HEK293T (cell line): ENCODE results near the gene OR5V1.
"Not testable (repeated sequence)": the region's sequence is repeated elsewhere in the genome, so short reads cannot be mapped to it uniquely, and the experiment has no call there.

Source experiments
- CTCF ChIA-PET: fragments of 350-600 bp; formaldehyde crosslinking; extraction: SDS; loops from one replicate; lab custom pipeline; 2021; ENCODE audit warnings: antibody characterized with exemption, inconsistent platforms; lab: Yijun Ruan, JAX
- POLR2A ChIA-PET: fragments of 350-600 bp; formaldehyde crosslinking; extraction: SDS; loops from one replicate; lab custom pipeline; 2020; ENCODE audit warnings: antibody characterized with exemption, inconsistent platforms; lab: Yijun Ruan, JAX
- DNase-seq: peaks from one replicate; pipeline ENCODE4 v3.0.0; 2012; ENCODE audit warnings: mixed read lengths; ENCODE audit errors: extremely low spot score
- ARNT ChIP-seq: fragments of 450-650 bp; IDR thresholded peaks from 2 replicates; pipeline ENCODE4 v1.6.1; 2017; ENCODE audit warnings: mild to moderate bottlenecking
- BHLHE40 ChIP-seq: fragments of 450-650 bp; IDR thresholded peaks from 2 replicates; pipeline ENCODE4 v1.6.1; 2016; ENCODE audit warnings: mild to moderate bottlenecking, moderate library complexity, borderline replicate concordance
- CTBP1 ChIP-seq: fragments of 450-650 bp; IDR thresholded peaks from 2 replicates; pipeline ENCODE4 v1.6.1; 2016; ENCODE audit warnings: borderline replicate concordance
- ELF4 ChIP-seq: fragments of 450-650 bp; IDR thresholded peaks from 2 replicates; pipeline ENCODE4 v1.6.1; 2017; ENCODE audit warnings: antibody characterized with exemption
- FOXA1 ChIP-seq: fragments of 450-650 bp; IDR thresholded peaks from 2 replicates; pipeline ENCODE4 v1.6.1; 2016; ENCODE audit warnings: mild to moderate bottlenecking
- FOXK2 ChIP-seq: fragments of 450-650 bp; IDR thresholded peaks from 2 replicates; pipeline ENCODE4 v1.6.1; 2016; ENCODE audit warnings: mild to moderate bottlenecking
- FOXM1 ChIP-seq: fragments of 450-650 bp; IDR thresholded peaks from 2 replicates; pipeline ENCODE4 v1.6.1; 2017; ENCODE audit warnings: mild to moderate bottlenecking, borderline replicate concordance
- HDGF ChIP-seq: fragments of 450-650 bp; IDR thresholded peaks from 2 replicates; pipeline ENCODE4 v1.6.1; 2017; ENCODE audit warnings: antibody characterized with exemption, borderline replicate concordance
- L3MBTL2 ChIP-seq: fragments of 450-650 bp; conservative IDR thresholded peaks from 2 replicates; pipeline ENCODE4 v1.6.1; 2016; ENCODE audit warnings: mild to moderate bottlenecking
- LEF1 ChIP-seq: fragments of 450-650 bp; IDR thresholded peaks from 2 replicates; pipeline ENCODE4 v1.6.1; 2017; ENCODE audit warnings: mild to moderate bottlenecking, borderline replicate concordance
- NFRKB ChIP-seq: fragments of 450-650 bp; IDR thresholded peaks from 2 replicates; pipeline ENCODE4 v1.6.1; 2016; ENCODE audit warnings: mild to moderate bottlenecking, moderate library complexity
- SP1 ChIP-seq: fragments of 450-650 bp; IDR thresholded peaks from 2 replicates; pipeline ENCODE4 v1.6.1; 2017
- SUZ12 ChIP-seq: fragments of 450-650 bp; IDR thresholded peaks from 2 replicates; pipeline ENCODE4 v1.6.1; 2016; ENCODE audit warnings: mild to moderate bottlenecking
- TARDBP ChIP-seq: fragments of 450-650 bp; IDR thresholded peaks from 2 replicates; pipeline ENCODE4 v1.6.1; 2016
- ZNF384 ChIP-seq: fragments of 450-650 bp; IDR thresholded peaks from 2 replicates; pipeline ENCODE4 v1.6.1; 2016
- TF ChIP-seq, protein P1 (sequence below): fragments of 450-650 bp; IDR thresholded peaks from 2 replicates; pipeline ENCODE4 v1.6.1; 2016

OR5V1 gene

DNA sequence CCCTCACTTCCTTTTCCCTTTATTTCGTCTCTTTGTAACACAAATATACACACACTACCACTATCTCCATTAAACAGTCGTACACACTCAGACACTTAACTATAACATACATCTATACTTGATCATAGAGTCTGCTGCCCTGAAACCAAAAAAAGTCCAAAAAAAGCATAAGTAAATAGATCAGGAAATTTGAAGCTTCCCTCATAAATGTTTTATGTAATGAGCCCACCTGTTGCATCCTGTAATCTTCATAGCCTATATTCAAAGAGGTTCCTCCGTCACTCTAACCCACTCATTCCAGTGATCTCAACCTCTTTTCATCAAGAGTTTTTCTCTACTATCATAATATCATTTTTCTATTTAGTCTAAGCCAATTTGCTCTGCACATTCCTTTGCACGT lies 19.9 kb upstream of the OR5V1 start:
- TF ChIP-seq TARDBP (no peak), L3MBTL2 (no peak), SUZ12 (no peak), ELF4 (no peak), SP1 (no peak), FOXA1 (no peak), FOXK2 (no peak), ARNT (no peak)
- ChIA-PET POLR2A (no interaction called here), CTCF (no interaction called here)
- no peak for DNase-seq

- POLR2A ChIA-PET = no interaction called here
- TF ChIP-seq LEF1 (no peak), BHLHE40 (no peak), FOXM1 (no peak), ARNT (no peak), NFRKB (no peak), FOXA1 (no peak), L3MBTL2 (no peak), CTBP1 (no peak), ELF4 (no peak), TARDBP (no peak), FOXK2 (no peak)
- no peak for DNase-seq
- CTCF ChIA-PET = no interaction called here
Observed at GRCh38 chr6:29376003-29376402, 7.3 kb upstream of the OR5V1 start.

- ChIA-PET CTCF (interaction anchor here (0.8 kb wide), 1 partner anchor 40 kb away, joined by 3 read pairs; the partner anchor contains the start of gene OR12D1), POLR2A (no interaction called here)
- no peak for DNase-seq
- TF ChIP-seq BHLHE40 (no peak), FOXK2 (no peak), ELF4 (no peak), ZNF384 (no peak), NFRKB (no peak), SUZ12 (no peak), SP1 (no peak), HDGF (no peak), FOXA1 (no peak), ARNT (no peak), TARDBP (no peak), CTBP1 (no peak), FOXM1 (no peak)
- TF ChIP-seq, protein P1, sequence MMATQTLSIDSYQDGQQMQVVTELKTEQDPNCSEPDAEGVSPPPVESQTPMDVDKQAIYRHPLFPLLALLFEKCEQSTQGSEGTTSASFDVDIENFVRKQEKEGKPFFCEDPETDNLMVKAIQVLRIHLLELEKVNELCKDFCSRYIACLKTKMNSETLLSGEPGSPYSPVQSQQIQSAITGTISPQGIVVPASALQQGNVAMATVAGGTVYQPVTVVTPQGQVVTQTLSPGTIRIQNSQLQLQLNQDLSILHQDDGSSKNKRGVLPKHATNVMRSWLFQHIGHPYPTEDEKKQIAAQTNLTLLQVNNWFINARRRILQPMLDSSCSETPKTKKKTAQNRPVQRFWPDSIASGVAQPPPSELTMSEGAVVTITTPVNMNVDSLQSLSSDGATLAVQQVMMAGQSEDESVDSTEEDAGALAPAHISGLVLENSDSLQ = no peak
Observed at GRCh38 chr6:29375191-29375590, 6.5 kb upstream of the OR5V1 start, which contains the start of gene OR12D3. TSS of gene OR12D3 (minus strand) at chr6:29375291. CDS start at chr6:29375287, 4 bp downstream.

GRCh38 chr6:29355603-29356002 lies 13.1 kb downstream of the OR5V1 start:
- TF ChIP-seq FOXA1 (no peak), L3MBTL2 (no peak), NFRKB (no peak), BHLHE40 (no peak)
- TF ChIP-seq, protein P1 = no peak
- ChIA-PET POLR2A (no interaction called here), CTCF (no interaction called here)
- DNase-seq = no peak

- no peak for DNase-seq
- ChIA-PET POLR2A (no interaction called here), CTCF (no interaction called here)
- TF ChIP-seq ZNF384 = no peak
- TF ChIP-seq TARDBP = no peak
- TF ChIP-seq SUZ12 = no peak
- TF ChIP-seq BHLHE40 = no peak
- TF ChIP-seq FOXA1 = no peak
- TF ChIP-seq CTBP1 = no peak
- TF ChIP-seq, protein P1 = no peak
- no peak for TF ChIP-seq ARNT
- no peak for TF ChIP-seq FOXM1
- no peak for TF ChIP-seq HDGF
- no peak for TF ChIP-seq ELF4
- TF ChIP-seq SP1 = no peak
- TF ChIP-seq LEF1 = no peak
- no peak for TF ChIP-seq FOXK2
- no peak for TF ChIP-seq NFRKB
- TF ChIP-seq L3MBTL2 = no peak
Observed at GRCh38 chr6:29354980-29355379, 13.7 kb downstream of the OR5V1 start.

DNA sequence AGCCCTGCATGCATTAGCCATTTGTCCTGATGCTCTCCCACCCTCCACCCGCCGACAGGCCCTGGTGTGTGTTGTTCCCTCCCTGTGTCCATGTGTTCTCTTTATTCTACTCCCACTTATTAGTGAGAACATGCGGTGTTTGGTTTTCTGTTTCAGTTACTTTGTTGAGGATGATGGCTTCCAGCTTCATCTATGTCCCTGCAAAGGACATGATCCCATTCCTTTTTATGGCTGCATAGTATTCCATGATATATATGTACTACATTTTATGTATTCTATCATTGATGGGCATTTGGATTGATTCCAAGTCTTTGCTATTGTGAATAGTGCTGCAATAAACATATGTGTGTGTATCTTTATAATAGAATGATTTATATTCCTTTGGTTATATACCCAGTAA lies 19.3 kb downstream of the OR5V1 start:
- CTCF ChIA-PET, DNase-seq, POLR2A ChIA-PET: not testable (repeated sequence)

GRCh38 chr6:29345380-29345779 lies 23.3 kb downstream of the OR5V1 start:
- POLR2A ChIA-PET = no interaction called here

More at GRCh38 chr6:29345380-29345779, 23.3 kb downstream of the OR5V1 start:
- CTCF ChIA-PET = no interaction called here
- DNase-seq = no peak
- no peak for TF ChIP-seq SP1
- TF ChIP-seq LEF1 = no peak
- TF ChIP-seq TARDBP = no peak
- TF ChIP-seq ELF4 = no peak
- TF ChIP-seq, protein P1 = no peak
- no peak for TF ChIP-seq CTBP1
- TF ChIP-seq ARNT = no peak
- TF ChIP-seq FOXA1 = no peak
- no peak for TF ChIP-seq FOXM1
- no peak for TF ChIP-seq BHLHE40
- TF ChIP-seq L3MBTL2 = no peak
- TF ChIP-seq SUZ12 = no peak
- no peak for TF ChIP-seq NFRKB
- no peak for TF ChIP-seq ZNF384
- TF ChIP-seq FOXK2 = no peak
- no peak for TF ChIP-seq HDGF
